Ovary (tissue), 9 donors: ENCODE results near the gene GTPBP1. TPM values are rescaled to one million over a fixed set of nuclear protein-coding genes. Genes with fewer than 3 reads are reported as not detected.

Source experiments
- DNase-seq, 5 donors: peaks; one replicate each; pipeline ENCODE4 v3.0.0-alpha.2; 2019 to 2020
- H3K27ac ChIP-seq, 2 donors: fragments of 200-600 bp; one replicate each; pipeline versions ENCODE4 v1.5.1 to v1.8.0; 2019 to 2022
- H3K27me3 ChIP-seq: fragments of 200-600 bp; one replicate; pipeline ENCODE4 v1.8.0; 2022
- H3K36me3 ChIP-seq: fragments of 200-600 bp; sonication (generic); one replicate; pipeline ENCODE4 v1.5.1; 2019
- H3K4me1 ChIP-seq: one replicate; pipeline ENCODE4 v1.8.1; 2013; ENCODE audit warnings: mild to moderate bottlenecking, moderate library complexity; ENCODE audit not compliant: insufficient read depth
- H3K4me3 ChIP-seq: fragments of 200-600 bp; sonication (generic); one replicate; pipeline ENCODE4 v1.5.1; 2017
- H3K9me3 ChIP-seq, 2 donors: fragments of 200-600 bp in 1 of 2; sonication (generic) in 1 of 2; one replicate each; pipeline versions ENCODE4 v1.5.1 to v1.8.1; 2013 to 2019; ENCODE audit warnings: mild to moderate bottlenecking in 1 of 2, moderate library complexity in 1 of 2
- EP300 ChIP-seq: sonication (generic); formaldehyde crosslinking; IDR thresholded peaks from one replicate; pipeline ENCODE4 v1.6.1; 2017; ENCODE audit warnings: antibody characterized with exemption
- POLR2A ChIP-seq: fragments of 450-650 bp; IDR thresholded peaks from one replicate; pipeline ENCODE4 v1.6.1; 2017; ENCODE audit warnings: antibody characterized with exemption, mild to moderate bottlenecking, moderate library complexity
- WGBS, 3 donors: extraction: QIAGEN DNeasy Blood & Tissue Kit in 1 of 3; methylation state at CpG; one replicate each; pipeline versions ENCODE4 v1.1.5 to v1.1.7; 2013 to 2017; 5-methylcytosine and 5-hydroxymethylcytosine counted together
- intact Hi-C, 4 donors: fragments of 100-400 bp; cut with DNase I; formaldehyde crosslinking; loops; one replicate each; pipeline versions ENCODE4 v1.11.0 to v1.15.1; 2022 to 2023
- polyA plus RNA-seq, 2 donors: library from polyadenylated mRNA; stranded (reverse); fragments of 200-250 nt in 1 of 2; fragments of 350-450 nt in 1 of 2; fragmentation: Illumina TruSeq in 1 of 2; extraction: RNeasy Lipid Tissue Mini Kit (QIAGEN cat#74804) in 1 of 2; gene quantifications; one replicate each; pipeline ENCODE4 v1.2.3, GENCODE V29; 2013 to 2014
- total RNA-seq, 7 donors: library from RNA; depleted of rRNA in 2 of 7; stranded (reverse); fragments of >200 nt in 2 of 7; fragmentation: NEBNext Ultra II Directional in 3 of 7; extraction: Animal tissue kit (Norgen Biotek cat#: 25700) in 3 of 7; gene quantifications; one replicate each; pipeline versions ENCODE4 v1.1.0 to v1.2.4, GENCODE V29; 2016 to 2023
- TF ChIP-seq, protein P1 (sequence below), 3 donors: fragments of 450-650 bp in 2 of 3; fragments of 200-600 bp in 1 of 3; IDR thresholded peaks; one replicate each; pipeline versions ENCODE4 v1.5.1 to v1.8.0; 2016 to 2022; ENCODE audit warnings: antibody characterized with exemption in 3 of 3, mild to moderate bottlenecking in 1 of 3
- donor health status: DM: no; HTN: no; CAD: no; lungs with moderate emphysema.
- donor health status: DM: no; HTN: no; CAD: no.
- donor health status: Bipolar disorder and iron deficiency.
- donor health status: DM: yes; HTN: yes; CAD: no.
- donor health status: DM: no; HTN: no; CAD: no.
- donor health status: DM: yes; HTN: yes; CAD: no.

Gene GTPBP1
- total and polyA plus RNA-seq, 9 donors = 16.9 to 71.3 (median 59.9) TPM

DNA sequence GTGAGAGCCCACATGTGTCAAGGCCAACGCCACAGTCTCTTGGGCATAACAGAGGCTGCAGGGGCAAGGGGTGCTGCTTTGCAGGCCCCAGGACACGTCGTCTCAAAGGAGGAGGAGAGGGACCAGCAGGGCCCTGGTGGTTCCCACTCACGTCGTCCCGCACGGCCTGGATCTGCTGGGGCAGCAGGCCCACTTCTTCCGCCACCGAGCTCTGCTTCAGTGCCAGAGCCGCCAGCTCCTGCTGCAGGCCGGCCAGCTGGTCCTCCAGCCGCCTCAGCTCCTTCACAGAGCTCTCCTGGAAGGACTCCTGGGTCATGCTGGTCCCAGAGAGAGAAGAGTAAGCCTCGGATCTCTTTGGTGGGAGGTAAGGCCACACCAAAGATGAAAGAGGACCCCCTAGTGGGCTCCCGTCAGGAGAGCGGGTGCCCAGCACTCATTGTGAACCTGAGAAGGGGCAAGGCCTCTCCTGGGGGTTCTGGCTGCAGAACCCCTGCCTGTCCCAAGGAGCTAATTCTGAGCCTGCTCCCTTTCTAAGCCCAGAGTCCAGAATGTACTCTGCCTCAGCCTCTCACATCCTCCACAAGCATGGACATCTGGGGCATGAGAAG is 34.5 kb downstream of the GTPBP1 start:
- no peak for DNase-seq
- WGBS, 3 donors = 58 to 79% (median 66%) methylated on average over 15 of the region's 15 CpGs
- Histone ChIP-seq H3K27me3 (no peaks in the 10 kb centered on the region), H3K9me3 (no peaks in the 10 kb centered on the region), H3K27ac (no peak overlapping the region), H3K4me1 (peaks cover 3% of the 10 kb centered on the region), H3K36me3 (no peaks in the 10 kb centered on the region), H3K4me3 (no peak overlapping the region)
- TF ChIP-seq POLR2A (no peak), EP300 (no peak)
- TF ChIP-seq, protein P1, sequence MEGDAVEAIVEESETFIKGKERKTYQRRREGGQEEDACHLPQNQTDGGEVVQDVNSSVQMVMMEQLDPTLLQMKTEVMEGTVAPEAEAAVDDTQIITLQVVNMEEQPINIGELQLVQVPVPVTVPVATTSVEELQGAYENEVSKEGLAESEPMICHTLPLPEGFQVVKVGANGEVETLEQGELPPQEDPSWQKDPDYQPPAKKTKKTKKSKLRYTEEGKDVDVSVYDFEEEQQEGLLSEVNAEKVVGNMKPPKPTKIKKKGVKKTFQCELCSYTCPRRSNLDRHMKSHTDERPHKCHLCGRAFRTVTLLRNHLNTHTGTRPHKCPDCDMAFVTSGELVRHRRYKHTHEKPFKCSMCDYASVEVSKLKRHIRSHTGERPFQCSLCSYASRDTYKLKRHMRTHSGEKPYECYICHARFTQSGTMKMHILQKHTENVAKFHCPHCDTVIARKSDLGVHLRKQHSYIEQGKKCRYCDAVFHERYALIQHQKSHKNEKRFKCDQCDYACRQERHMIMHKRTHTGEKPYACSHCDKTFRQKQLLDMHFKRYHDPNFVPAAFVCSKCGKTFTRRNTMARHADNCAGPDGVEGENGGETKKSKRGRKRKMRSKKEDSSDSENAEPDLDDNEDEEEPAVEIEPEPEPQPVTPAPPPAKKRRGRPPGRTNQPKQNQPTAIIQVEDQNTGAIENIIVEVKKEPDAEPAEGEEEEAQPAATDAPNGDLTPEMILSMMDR (IDR thresholded peaks at IDR 0.05) = no peak
- intact Hi-C loops = loop anchor here in 1 of 4 donors (2.0 kb wide), 1 partner anchor 19 kb away; no protein-coding TSS in a partner anchor

DNA sequence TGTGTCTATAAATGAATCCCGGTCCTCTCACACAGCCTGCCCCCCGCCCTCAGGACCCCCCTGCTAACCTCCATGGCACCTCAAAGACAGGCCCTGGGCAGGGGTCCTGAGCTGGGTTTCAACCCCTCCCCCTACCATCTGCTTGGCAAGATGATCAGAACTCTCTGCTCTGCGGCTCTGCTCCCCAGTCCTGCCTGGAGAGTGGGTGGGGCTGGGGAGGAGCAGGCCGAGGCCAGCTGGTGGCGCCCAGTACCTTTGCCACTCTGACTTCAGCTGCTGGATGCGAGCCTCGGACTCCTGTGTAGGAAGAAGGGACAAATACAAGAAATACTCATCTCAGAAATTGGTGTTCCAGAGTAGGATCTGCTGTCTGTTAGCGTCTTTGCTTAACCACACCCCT is 35.0 kb downstream of the GTPBP1 start:
- 62 to 75% (median 75%) methylated on average over 8 of the region's 8 CpGs for WGBS, 3 donors
- no peak overlapping the region for H3K27ac ChIP-seq
- H3K4me3 ChIP-seq = no peak overlapping the region
- no peak for TF ChIP-seq EP300
- TF ChIP-seq, protein P1 (IDR thresholded peaks at IDR 0.05) = no peak
- TF ChIP-seq POLR2A = no peak
- H3K9me3 ChIP-seq = no peaks in the 10 kb centered on the region
- no peak for DNase-seq
- intact Hi-C loops = loop anchor here in 1 of 4 donors (2.0 kb wide), 1 partner anchor 18 kb away; no protein-coding TSS in a partner anchor
- peaks cover 3% of the 10 kb centered on the region for H3K4me1 ChIP-seq
- no peaks in the 10 kb centered on the region for H3K27me3 ChIP-seq
- no peaks in the 10 kb centered on the region for H3K36me3 ChIP-seq

DNA sequence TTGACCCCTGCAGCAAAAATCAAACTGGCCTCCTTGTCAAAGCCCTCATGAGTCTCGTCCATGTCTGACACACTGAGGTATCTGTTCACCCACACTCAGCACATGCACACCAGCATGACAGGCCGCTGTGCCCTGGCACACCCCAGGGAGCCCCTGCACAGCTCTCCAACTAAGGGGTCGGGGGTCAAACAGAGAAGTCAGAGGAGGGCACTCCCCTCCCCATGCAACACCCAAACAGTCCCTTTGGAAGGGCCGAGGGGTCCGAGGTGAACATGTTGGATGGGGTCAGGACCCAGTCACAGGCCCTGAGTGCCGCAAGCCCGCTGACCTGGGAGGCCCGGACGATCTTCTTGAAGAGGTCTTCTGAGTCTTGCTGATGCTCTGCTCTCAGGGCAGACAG is 35.4 kb downstream of the GTPBP1 start:
- no peak for DNase-seq
- Histone ChIP-seq H3K9me3 (no peaks in the 10 kb centered on the region), H3K36me3 (no peaks in the 10 kb centered on the region), H3K27ac (no peak overlapping the region), H3K4me1 (peaks cover 3% of the 10 kb centered on the region), H3K27me3 (no peaks in the 10 kb centered on the region), H3K4me3 (no peak overlapping the region)
- intact Hi-C loops = loop anchor here in 1 of 4 donors (2.0 kb wide), 1 partner anchor 18 kb away; no protein-coding TSS in a partner anchor
- 85 to 89% (median 89%) methylated on average over 9 of the region's 9 CpGs for WGBS, 3 donors
- TF ChIP-seq, protein P1 (IDR thresholded peaks at IDR 0.05) = no peak
- TF ChIP-seq EP300 (no peak), POLR2A (no peak)

DNA sequence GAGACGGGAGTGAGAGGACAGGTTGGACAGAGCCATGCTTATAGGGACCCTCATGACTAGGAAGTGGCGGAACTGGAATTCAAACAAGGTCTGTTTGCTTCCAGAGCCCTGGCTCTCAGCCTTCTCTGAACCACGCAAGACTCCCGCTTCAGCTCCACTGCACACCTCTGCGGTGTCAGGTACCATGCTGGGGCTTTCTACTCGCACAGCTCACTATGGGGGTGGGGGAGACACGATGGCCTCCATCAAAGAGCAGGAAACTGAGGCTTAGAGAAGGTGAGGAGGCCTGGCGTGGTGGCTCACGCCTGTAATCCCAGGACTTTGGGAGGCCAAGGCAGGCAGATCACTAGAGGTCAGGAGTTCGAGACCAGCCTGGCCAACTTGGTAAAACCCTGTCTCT is 35.8 kb downstream of the GTPBP1 start:
- Histone ChIP-seq H3K27me3 (no peaks in the 10 kb centered on the region), H3K27ac (no peak overlapping the region), H3K36me3 (no peaks in the 10 kb centered on the region), H3K4me3 (no peak overlapping the region), H3K4me1 (peaks cover 3% of the 10 kb centered on the region), H3K9me3 (no peaks in the 10 kb centered on the region)
- DNase-seq = no peak
- TF ChIP-seq EP300 (no peak), POLR2A (no peak)
- TF ChIP-seq, protein P1 (IDR thresholded peaks at IDR 0.05) = no peak
- 93 to 97% (median 93%) methylated on average over 10 of the region's 10 CpGs for WGBS, 3 donors
- intact Hi-C loops = loop anchor here in 1 of 4 donors (2.0 kb wide), 1 partner anchor 17 kb away; no protein-coding TSS in a partner anchor
